ENCODE measurements around the gene MAP1B. TPM values are rescaled to one million over a fixed set of nuclear protein-coding genes. Genes with fewer than 3 reads are reported as not detected.

MAP1B gene
- total RNA-seq, 1 experiment from 2014 or later = 8.9 TPM

- intact Hi-C loops (cut with micrococcal nuclease) = no loop called here
- BruUV-seq (replicated peaks) = no TSS peak
- DNase-seq (ENCODE audit: low read depth, low spot score) (no peak), ATAC-seq (no peak)
- Histone ChIP-seq H4K20me1 (ENCODE audit: insufficient read depth) (no peaks in the 10 kb centered on the region), H3K4me2 (ENCODE audit: low read length) (no peak overlapping the region), H3K4me1 (ENCODE audit: control insufficient read depth in 1 of 2, insufficient read depth in 2 of 2, low read length in 2 of 2) (peaks cover 13 to 19% of the 10 kb centered on the region in 2 experiments), H3K9ac (ENCODE audit: low read length) (no peak overlapping the region), H3K27me3 (ENCODE audit: insufficient read depth, low read length) (peaks cover 15% of the 10 kb centered on the region; the same call in 1 of the 2 replicates), H3K79me2 (ENCODE audit: insufficient read depth, low read length) (no peaks in the 10 kb centered on the region), H3K4me3 (replicated peaks in 1 of 2; ENCODE audit: low read depth in 1 of 2, low read length in 2 of 2) (no peak overlapping the region), H3K9me2 (ENCODE audit: insufficient read depth) (no peaks in the 10 kb centered on the region), H3K36me3 (ENCODE audit: control insufficient read depth in 1 of 2, insufficient read depth in 2 of 2, low read length in 2 of 2) (no peaks in the 10 kb centered on the region), H3K9me3 (ENCODE audit: control insufficient read depth in 1 of 2, insufficient read depth in 1 of 2, low read depth in 1 of 2, low read length in 2 of 2) (no peaks in the 10 kb centered on the region), H3K27ac (ENCODE audit: low read depth, low read length) (no peak overlapping the region), H2AFZ (ENCODE audit: low read depth, low read length, poor library complexity, severe bottlenecking) (no peak overlapping the region)
- ChIA-PET CTCF (no interaction called here), POLR2A (no interaction called here), RAD21 (ENCODE audit: low non-redundant PET in 1 of 2, low total read pairs in 2 of 2, uncharacterized antibody in 2 of 2, unreplicated experiment in 2 of 2) (no interaction called here)
- TF ChIP-seq EZH2 (IDR thresholded peaks at IDR 0.05) (no peak), ELF1 (IDR thresholded peaks at IDR 0.05; ENCODE audit: borderline replicate concordance, low read depth) (no peak)
Observed at GRCh38 chr5:72182686-72183085, 75.4 kb downstream of the MAP1B start.

- Histone ChIP-seq H3K27me3 (ENCODE audit: insufficient read depth, low read length) (peaks cover 15% of the 10 kb centered on the region; the same call in 1 of the 2 replicates), H3K9ac (ENCODE audit: low read length) (no peak overlapping the region), H4K20me1 (ENCODE audit: insufficient read depth) (no peaks in the 10 kb centered on the region), H3K9me3 (ENCODE audit: control insufficient read depth in 1 of 2, insufficient read depth in 1 of 2, low read depth in 1 of 2, low read length in 2 of 2) (no peaks in the 10 kb centered on the region), H3K27ac (ENCODE audit: low read depth, low read length) (no peak overlapping the region), H3K36me3 (ENCODE audit: control insufficient read depth in 1 of 2, insufficient read depth in 2 of 2, low read length in 2 of 2) (no peaks in the 10 kb centered on the region), H3K4me3 (replicated peaks in 1 of 2; ENCODE audit: low read depth in 1 of 2, low read length in 2 of 2) (no peak overlapping the region), H2AFZ (ENCODE audit: low read depth, low read length, poor library complexity, severe bottlenecking) (no peak overlapping the region), H3K4me1 (ENCODE audit: control insufficient read depth in 1 of 2, insufficient read depth in 2 of 2, low read length in 2 of 2) (peaks cover 13 to 19% of the 10 kb centered on the region in 2 experiments), H3K79me2 (ENCODE audit: insufficient read depth, low read length) (no peaks in the 10 kb centered on the region), H3K4me2 (ENCODE audit: low read length) (no peak overlapping the region), H3K9me2 (ENCODE audit: insufficient read depth) (no peaks in the 10 kb centered on the region)
- no peak for ATAC-seq
- no TSS peak for BruUV-seq (replicated peaks)
- intact Hi-C loops (cut with micrococcal nuclease) = no loop called here
- RAD21 ChIA-PET (ENCODE audit: low non-redundant PET in 1 of 2, low total read pairs in 2 of 2, uncharacterized antibody in 2 of 2, unreplicated experiment in 2 of 2) = no interaction called here
- CTCF ChIA-PET = no interaction called here
- DNase-seq (ENCODE audit: low read depth, low spot score) = no peak
- POLR2A ChIA-PET = no interaction called here
- no peak for TF ChIP-seq EGR1 (IDR thresholded peaks at IDR 0.05; ENCODE audit: low read depth)
- no peak for TF ChIP-seq SRF (IDR thresholded peaks at IDR 0.05; ENCODE audit: low read depth)
- no peak for TF ChIP-seq SP1 (IDR thresholded peaks at IDR 0.05; ENCODE audit: low read depth)
- TF ChIP-seq RAD21 (IDR thresholded peaks at IDR 0.05; ENCODE audit: low read depth) = no peak
- no peak for TF ChIP-seq REST (IDR thresholded peaks at IDR 0.05; ENCODE audit: low read depth)
- no peak for TF ChIP-seq FOSL1 (IDR thresholded peaks at IDR 0.05; ENCODE audit: low read depth)
- no peak for TF ChIP-seq JUND (IDR thresholded peaks at IDR 0.05)
- TF ChIP-seq CTCF (IDR thresholded peaks at IDR 0.05 in 2 of 3, conservative IDR thresholded peaks at IDR 0.05 in 1 of 3; ENCODE audit: borderline replicate concordance in 1 of 3, insufficient read depth in 1 of 3, low read depth in 2 of 3, low read length in 2 of 3) = no peak
- no peak for TF ChIP-seq ZNF274 (IDR thresholded peaks at IDR 0.05; ENCODE audit: low read depth, low read length)
- no peak for TF ChIP-seq YY1 (IDR thresholded peaks at IDR 0.05; ENCODE audit: extremely low read depth, insufficient replicate concordance, low read depth, low read length)
- TF ChIP-seq EZH2phosphoT487 (IDR thresholded peaks at IDR 0.05; ENCODE audit: borderline replicate concordance) = no peak
- no peak for TF ChIP-seq SIN3A (IDR thresholded peaks at IDR 0.05; ENCODE audit: low read depth)
- TF ChIP-seq POLR2A (IDR thresholded peaks at IDR 0.05; ENCODE audit: borderline replicate concordance, extremely low read depth, insufficient read depth, insufficient read length) = no peak
- no peak for TF ChIP-seq TCF7L2 (IDR thresholded peaks at IDR 0.05; ENCODE audit: borderline replicate concordance, extremely low read depth, insufficient read depth, insufficient read length)
- no peak for TF ChIP-seq MAX (IDR thresholded peaks at IDR 0.05)
- TF ChIP-seq CBX3 (IDR thresholded peaks at IDR 0.05; ENCODE audit: low read depth) = no peak
Observed at GRCh38 chr5:72183101-72183520, 75.8 kb downstream of the MAP1B start.
